SJCRH30 (cell line): ENCODE data around the gene ETS2. TPM values are rescaled to one million over a fixed set of nuclear protein-coding genes. Genes with fewer than 3 reads are reported as not detected.

Experiments used
- DNase-seq, 2 experiments: peaks; one replicate each; pipeline ENCODE4 v3.0.0-alpha.2; 2015 to 2020
- H3K27ac ChIP-seq: fragments of 250-450 bp; sonication (Bioruptor Pico); 2 replicates; pipeline ENCODE4 v1.5.1; 2020; ENCODE audit warnings: mild to moderate bottlenecking, moderate library complexity
- H3K27me3 ChIP-seq: fragments of 250-450 bp; sonication (Bioruptor Pico); 2 replicates; pipeline ENCODE4 v1.5.1; 2020; ENCODE audit warnings: mild to moderate bottlenecking, moderate library complexity
- H3K36me3 ChIP-seq: fragments of 250-450 bp; sonication (Bioruptor Pico); 2 replicates; pipeline ENCODE4 v1.5.1; 2020; ENCODE audit warnings: mild to moderate bottlenecking, moderate library complexity
- H3K4me1 ChIP-seq: fragments of 250-450 bp; sonication (Bioruptor Pico); 2 replicates; pipeline ENCODE4 v1.5.1; 2020; ENCODE audit warnings: mild to moderate bottlenecking, moderate library complexity
- H3K4me3 ChIP-seq: fragments of 250-450 bp; sonication (Bioruptor Pico); 2 replicates; pipeline ENCODE4 v1.5.1; 2020; ENCODE audit warnings: mild to moderate bottlenecking, moderate library complexity
- H3K9me3 ChIP-seq: fragments of 250-450 bp; sonication (Bioruptor Pico); replicated peaks from 2 replicates; pipeline ENCODE4 v1.5.1; 2020; ENCODE audit warnings: mild to moderate bottlenecking, moderate library complexity
- total RNA-seq: library from RNA; depleted of rRNA; stranded (reverse); fragments of >200 nt; shearing (Covaris generic); gene quantifications from 2 replicates; pipeline ENCODE4 v1.2.3, GENCODE V29; 2014

ETS2 gene
- total RNA-seq, 1 experiment from 2014 or later: 11.8 TPM

DNA sequence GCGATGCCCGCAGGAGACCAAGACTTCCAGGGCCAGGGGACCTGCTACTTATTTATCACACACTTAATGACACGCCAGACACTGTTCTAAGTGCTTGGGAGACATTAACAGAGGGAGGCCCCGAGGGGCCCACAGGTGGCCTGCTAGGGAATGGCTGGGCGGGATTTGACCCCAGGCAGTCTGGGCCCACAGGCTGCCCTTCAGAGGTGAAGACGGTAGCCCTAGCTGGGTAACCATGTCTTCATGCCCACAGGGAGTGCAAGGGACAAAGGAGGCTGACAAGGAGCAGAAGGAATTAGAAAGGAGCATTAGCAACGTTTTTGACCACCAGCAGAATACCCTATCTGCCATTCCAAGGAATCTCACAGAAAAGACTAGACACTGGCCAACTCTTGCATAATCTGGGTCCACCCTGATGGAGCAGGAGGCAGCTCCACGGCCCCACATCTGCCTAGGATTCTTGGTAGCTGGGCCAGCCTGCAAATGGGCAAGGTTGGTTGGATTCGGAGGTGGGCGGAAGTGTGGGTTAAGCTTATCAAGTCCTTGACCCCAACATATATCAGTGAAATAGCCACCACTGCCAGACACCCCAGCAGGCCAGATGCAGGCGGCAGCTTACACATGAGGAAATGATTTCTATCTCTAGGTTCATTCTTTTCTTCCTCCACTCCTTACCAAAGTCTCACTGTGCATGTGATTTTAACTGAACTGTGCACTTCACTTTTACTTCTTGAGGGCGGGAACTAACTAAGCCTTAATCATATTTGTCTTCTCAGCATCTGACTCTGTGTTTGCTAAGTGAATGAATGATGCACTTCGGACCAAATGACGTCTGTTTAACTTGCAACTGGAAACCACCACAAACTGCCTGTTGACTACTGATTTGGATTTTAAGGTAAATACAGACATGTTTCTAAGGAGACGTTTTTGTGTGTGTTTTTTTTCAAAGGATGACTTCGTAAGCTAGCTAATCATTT, 3.4 kb upstream of the ETS2 start:
- H3K4me3 ChIP-seq: no peak overlapping the region
- no peak overlapping the region for H3K27ac ChIP-seq
- no peak for DNase-seq
- no peaks in the 10 kb centered on the region for H3K9me3 ChIP-seq
- no peaks in the 10 kb centered on the region for H3K36me3 ChIP-seq
- H3K4me1 ChIP-seq: 0 out of 2 replicates have a peak, but pooled peaks cover 3% of the 10 kb centered on the region
- no peaks in the 10 kb centered on the region for H3K27me3 ChIP-seq

DNA sequence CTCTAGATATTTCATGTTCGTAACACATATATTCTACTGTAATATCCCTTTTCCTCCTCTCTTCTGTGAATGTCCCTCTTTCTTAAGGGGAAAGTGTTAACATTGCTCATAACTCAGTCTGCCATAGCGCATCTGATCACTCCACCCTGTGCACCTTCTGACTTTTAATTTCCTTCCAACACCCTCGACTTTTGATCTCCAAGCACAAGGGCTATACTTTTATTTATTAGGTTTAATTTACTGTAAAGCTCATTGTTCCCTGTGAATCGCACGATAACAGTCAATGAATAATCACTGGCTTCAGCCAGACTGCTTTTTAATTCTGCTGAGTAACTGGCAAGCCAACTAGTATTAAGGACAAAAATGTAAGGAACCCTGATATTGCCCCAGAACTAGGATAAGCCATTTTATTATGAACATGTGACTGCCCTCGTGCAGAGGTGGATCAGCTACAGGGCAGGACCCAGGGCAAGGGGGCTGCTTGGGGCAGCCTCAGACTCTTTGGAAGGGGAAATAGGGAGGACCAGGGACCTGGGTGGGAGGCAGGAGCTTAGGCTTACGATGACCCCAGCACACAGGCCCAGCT, 2.6 kb upstream of the ETS2 start:
- Histone ChIP-seq H3K27me3 (no peaks in the 10 kb centered on the region), H3K9me3 (no peaks in the 10 kb centered on the region), H3K4me1 (0 out of 2 replicates have a peak, but pooled peaks cover 3% of the 10 kb centered on the region), H3K4me3 (no peak overlapping the region), H3K36me3 (no peaks in the 10 kb centered on the region), H3K27ac (no peak overlapping the region)
- no peak for DNase-seq

DNA sequence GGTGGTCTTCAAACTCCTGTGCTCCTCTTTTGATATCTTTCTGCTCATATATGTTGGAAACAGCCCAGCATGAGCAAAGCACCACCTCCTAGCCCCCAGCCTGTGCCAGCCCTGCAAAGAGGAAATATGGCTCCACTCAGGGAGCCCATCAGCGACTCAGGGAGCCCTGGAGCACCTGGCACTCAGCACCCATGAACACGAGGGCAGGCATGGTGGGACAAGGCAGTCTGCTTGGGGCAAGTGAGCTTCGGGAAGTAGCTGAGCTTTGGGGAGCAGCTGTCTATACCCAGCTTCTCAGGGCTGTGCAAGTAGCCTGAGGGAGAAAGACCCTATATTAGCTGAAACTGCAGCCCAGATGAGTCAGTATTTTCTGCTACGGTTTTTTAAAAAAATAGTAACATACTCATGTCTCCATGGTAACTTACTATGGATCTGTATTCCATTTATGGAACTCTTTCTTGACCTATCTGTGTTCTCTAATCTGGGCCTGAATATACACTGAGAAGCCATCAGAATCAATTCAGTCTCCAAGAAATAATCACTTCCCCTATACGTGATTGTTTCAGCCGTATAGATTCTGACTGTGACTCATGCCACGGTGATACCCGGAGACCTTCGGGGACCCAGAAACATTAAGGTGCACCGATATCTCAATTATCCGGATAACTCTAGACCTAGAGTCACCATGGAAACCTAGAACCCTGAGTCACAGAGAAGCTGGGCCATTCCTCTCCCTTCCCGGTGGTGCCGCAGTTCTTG, 1.5 kb upstream of the ETS2 start:
- H3K27ac ChIP-seq: no peak overlapping the region
- DNase-seq: no peak
- H3K4me3 ChIP-seq: peak overlapping the region; percentile 77
- H3K4me1 ChIP-seq: 0 out of 2 replicates have a peak, but pooled peaks cover 3% of the 10 kb centered on the region
- no peaks in the 10 kb centered on the region for H3K27me3 ChIP-seq
- H3K36me3 ChIP-seq: no peaks in the 10 kb centered on the region
- no peaks in the 10 kb centered on the region for H3K9me3 ChIP-seq

DNA sequence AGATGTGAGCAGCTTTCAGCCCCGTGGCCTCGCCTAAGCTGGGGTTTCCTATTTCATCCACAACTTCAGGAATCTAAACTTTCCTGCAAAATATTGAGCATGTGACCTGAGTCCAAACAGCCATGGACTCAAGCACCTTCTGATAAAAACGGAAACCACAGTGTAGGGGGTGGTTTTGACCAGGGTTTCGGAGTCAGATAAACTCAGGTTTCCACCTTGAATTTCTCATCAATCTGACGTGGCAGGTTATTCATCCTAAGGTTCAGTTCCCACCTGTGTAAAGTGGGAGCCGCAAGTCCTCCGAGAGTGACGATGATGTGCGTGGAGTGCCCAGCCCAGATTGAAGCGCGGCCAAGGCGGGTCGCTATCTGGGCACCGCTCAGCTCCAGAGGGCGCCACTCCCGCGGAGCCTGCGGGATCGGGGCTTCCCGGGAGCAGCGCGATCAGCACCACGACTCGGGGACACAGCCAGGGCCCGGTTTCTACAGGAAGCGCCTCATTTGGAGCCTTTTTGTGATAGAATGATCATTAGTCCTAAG, 871 bp upstream of the ETS2 start:
- Histone ChIP-seq H3K36me3 (no peaks in the 10 kb centered on the region), H3K27ac (peak overlapping the region; percentile 32; the same call in 1 of the 2 replicates), H3K4me1 (0 out of 2 replicates have a peak, but pooled peaks cover 3% of the 10 kb centered on the region), H3K4me3 (peak overlapping the region; percentile 77), H3K27me3 (no peaks in the 10 kb centered on the region), H3K9me3 (no peaks in the 10 kb centered on the region)
- peak; percentile 31 to 56 for DNase-seq

DNA sequence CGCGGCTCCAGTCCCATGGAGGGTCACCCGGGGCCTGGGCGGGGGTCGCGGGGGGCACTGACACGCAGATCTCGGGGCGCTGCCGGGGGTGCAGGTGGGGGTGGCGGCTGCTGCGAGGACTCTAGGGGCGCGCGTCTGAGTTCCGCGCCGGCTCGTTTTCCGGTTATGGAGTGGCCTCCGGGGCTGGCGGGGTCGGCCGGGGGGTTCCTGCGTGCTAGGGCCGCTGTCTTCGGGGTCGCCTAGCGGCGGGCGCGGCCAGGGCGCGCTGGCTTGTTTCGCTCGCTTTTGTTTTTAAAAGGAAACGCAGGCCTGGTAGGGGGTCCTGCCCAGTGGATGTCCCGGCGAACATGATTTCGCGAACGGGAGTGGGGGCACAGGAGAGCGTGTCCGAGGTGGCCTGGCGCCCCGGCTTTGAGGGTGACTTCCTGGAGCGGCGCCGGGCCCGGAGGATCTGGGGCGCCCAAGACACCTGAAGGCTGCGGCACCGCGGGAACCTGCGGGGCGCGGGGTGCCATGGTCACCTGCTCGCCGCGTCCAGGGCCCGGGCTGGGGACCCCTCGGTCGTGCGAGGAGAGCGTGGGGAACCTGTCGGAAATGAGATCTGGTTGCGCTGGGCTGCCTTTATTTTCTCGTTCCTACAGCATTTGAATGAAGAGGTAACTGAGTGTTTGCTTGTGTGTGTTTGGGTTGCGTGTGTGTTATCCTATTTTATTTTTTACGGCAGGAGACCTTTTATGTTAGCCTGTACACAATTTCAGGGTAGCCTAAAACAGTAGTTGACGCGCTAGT, 618 bp downstream of the ETS2 start:
- Histone ChIP-seq H3K36me3 (0 out of 2 replicates have a peak, but pooled peaks cover 4% of the 10 kb centered on the region), H3K4me3 (peak overlapping the region; percentile 77), H3K27me3 (no peaks in the 10 kb centered on the region), H3K9me3 (no peaks in the 10 kb centered on the region), H3K27ac (no peak overlapping the region; the same call in 1 of the 2 replicates), H3K4me1 (0 out of 2 replicates have a peak, but pooled peaks cover 3% of the 10 kb centered on the region)
- peak; percentile 32 to 37 for DNase-seq

DNA sequence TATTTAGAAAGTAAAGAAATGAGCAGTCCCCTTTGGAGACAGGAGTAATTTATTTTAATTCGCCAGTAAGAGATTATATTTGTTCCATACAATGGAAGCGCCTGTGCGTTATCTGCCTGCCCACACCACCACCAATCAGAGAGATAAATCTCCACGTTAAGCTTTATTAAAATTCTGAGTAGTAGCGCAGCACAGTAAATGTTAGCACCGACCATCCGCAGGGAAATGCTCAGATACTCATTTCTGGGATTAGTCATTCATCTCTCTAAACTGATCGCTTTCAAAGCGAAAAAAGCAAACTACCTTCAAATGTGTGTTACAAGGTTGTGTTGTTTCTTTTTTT, 1.2 kb downstream of the ETS2 start:
- no peak for DNase-seq

DNA sequence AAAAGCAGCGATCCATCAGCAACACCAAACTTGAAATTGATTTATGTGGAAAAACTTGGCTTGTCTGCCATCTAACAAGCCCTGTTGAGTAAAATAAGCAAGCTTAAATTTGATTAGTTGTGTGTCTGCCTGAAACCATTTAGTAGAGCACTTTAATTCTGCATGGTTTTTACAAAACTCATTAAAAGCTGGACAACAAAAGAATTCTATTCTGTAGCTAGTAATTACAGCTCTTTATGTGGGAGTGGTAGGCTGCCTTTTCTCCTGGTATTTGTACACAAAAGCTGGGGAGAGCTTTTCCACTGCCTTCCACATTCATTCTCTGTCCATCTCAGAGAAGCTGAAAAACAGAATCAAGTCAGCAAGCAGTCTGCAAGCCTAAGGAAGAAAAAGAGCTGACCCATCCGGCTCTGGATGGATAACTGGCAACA, 1.7 kb downstream of the ETS2 start:
- no peak for DNase-seq
- Histone ChIP-seq H3K27ac (no peak overlapping the region), H3K36me3 (peaks cover 6% of the 10 kb centered on the region; the same call in 1 of the 2 replicates), H3K27me3 (no peaks in the 10 kb centered on the region), H3K9me3 (no peaks in the 10 kb centered on the region), H3K4me3 (no peak overlapping the region), H3K4me1 (0 out of 2 replicates have a peak, but pooled peaks cover 3% of the 10 kb centered on the region)

More for the DNA sequence above, 1.2 kb downstream of the ETS2 start:
- Histone ChIP-seq H3K4me3 (peak overlapping the region; percentile 77), H3K27me3 (no peaks in the 10 kb centered on the region), H3K27ac (no peak overlapping the region), H3K4me1 (0 out of 2 replicates have a peak, but pooled peaks cover 3% of the 10 kb centered on the region), H3K9me3 (no peaks in the 10 kb centered on the region), H3K36me3 (peaks cover 4% of the 10 kb centered on the region; the same call in 1 of the 2 replicates)

DNA sequence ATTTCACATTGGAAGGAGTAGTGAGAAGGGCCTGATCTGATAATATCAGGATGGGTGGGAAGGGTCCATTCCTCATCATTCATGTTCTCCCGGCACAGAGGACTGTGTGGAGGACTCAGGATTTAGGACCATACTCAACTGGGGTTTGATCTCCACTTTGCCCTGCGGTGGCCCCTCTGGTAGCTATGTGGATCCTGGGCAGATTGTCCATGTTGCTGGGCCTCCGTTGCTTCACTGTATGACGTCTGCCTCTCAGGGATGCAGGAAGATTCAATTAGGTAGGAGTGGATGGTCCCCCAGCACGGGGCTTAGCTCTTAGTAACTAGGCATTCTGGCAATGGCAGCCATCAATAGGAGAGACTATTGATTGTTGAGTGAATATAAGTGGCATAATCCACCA, 2.3 kb downstream of the ETS2 start:
- Histone ChIP-seq H3K27me3 (no peaks in the 10 kb centered on the region), H3K9me3 (no peaks in the 10 kb centered on the region), H3K27ac (no peak overlapping the region), H3K4me3 (no peak overlapping the region), H3K36me3 (peaks cover 6% of the 10 kb centered on the region; the same call in 1 of the 2 replicates), H3K4me1 (0 out of 2 replicates have a peak, but pooled peaks cover 3% of the 10 kb centered on the region)
- no peak for DNase-seq

DNA sequence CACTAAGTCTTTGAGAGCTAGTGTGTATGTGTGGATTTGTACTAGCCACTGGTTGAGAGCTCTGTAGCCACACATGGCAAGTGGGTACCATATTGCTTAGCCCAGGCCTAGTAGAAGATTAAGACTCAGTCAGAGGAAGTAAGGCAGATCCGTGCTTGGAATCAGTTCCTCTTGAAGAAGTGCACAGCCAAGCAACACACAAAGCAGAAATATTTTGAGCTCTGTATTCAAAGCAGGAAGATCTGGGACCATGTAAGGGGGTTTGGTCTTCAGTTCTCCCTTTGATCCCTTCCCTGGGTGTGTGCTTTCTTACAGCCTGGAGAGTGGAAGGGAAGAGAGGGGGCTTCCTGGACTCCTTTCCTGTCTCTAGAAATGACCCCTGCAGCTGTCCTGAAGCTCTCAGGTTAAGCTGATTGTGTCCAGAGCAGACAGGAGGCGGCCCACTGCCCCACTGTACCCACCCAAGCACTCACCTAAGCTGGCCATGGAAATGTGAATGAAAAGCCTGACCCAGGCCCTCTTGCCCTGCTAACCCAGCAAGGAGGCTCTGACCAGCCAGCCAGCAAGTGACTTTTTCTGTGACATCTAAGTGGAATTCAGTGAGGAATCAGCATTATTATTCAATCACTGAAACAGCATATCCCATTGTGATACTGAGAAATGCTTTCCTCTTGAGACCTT, 3.6 kb downstream of the ETS2 start:
- H3K4me1 ChIP-seq: 0 out of 2 replicates have a peak, but pooled peaks cover 3% of the 10 kb centered on the region
- no peak overlapping the region for H3K27ac ChIP-seq
- H3K36me3 ChIP-seq: peaks cover 17% of the 10 kb centered on the region
- DNase-seq: no peak
- H3K27me3 ChIP-seq: no peaks in the 10 kb centered on the region
- H3K4me3 ChIP-seq: no peak overlapping the region
- no peaks in the 10 kb centered on the region for H3K9me3 ChIP-seq

DNA sequence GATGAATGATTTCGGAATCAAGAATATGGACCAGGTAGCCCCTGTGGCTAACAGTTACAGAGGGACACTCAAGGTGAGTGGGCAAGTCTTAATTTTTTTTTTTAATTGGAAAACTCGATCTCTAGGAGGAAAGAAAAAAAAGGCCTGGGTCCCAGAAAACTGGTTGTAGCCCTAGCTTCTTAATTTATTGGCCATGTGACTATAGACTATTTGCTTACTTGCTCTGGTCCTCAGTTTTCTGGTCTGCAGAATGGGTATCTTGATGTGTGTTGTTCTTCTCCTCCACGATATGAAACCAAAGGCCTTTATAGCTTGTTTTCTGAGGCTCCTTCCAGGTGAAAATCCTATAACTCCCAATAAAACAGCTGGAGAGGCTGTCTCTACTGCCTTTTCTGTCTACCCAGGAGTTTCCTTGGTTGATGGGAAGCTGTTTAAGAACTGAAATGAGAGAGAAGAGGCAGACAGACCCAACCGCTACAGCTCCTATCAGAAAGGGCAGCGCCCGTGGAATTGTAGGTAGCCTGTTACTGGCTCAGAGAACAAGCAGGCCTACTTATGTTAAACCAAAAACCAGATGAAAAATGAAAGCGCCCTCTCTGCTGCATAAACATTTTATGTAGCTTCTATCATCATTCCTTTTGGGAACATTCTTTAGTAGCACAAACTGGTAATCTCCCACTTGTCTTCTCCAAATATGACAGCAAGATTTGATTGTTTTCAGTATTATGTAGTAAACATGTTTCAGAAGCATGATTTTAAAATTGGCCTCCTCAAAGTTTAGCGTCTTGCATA, 4.5 kb downstream of the ETS2 start:
- H3K9me3 ChIP-seq: no peaks in the 10 kb centered on the region
- H3K36me3 ChIP-seq: peaks cover 25% of the 10 kb centered on the region
- H3K4me3 ChIP-seq: no peak overlapping the region
- H3K27ac ChIP-seq: no peak overlapping the region
- 0 out of 2 replicates have a peak, but pooled peaks cover 3% of the 10 kb centered on the region for H3K4me1 ChIP-seq
- no peak for DNase-seq
- H3K27me3 ChIP-seq: no peaks in the 10 kb centered on the region

DNA sequence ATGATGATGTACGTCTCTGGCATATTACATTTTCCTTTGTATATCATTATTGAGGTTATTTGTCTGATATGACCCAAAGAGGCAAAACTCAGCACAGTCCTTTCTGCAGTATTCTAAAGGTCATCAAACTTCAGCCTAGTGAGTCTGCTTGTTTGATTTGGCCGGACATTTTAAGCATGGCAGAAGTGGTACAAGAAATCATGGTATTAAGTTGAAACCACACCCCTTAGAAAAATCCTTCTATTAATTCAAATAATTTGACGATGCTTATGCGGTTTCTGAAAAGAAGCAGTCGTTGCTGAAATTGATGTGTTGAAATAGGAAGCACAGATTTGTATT, 5.1 kb downstream of the ETS2 start:
- H3K27ac ChIP-seq: no peak overlapping the region
- no peaks in the 10 kb centered on the region for H3K27me3 ChIP-seq
- H3K36me3 ChIP-seq: peaks cover 27% of the 10 kb centered on the region
- DNase-seq: no peak
- H3K9me3 ChIP-seq: no peaks in the 10 kb centered on the region
- H3K4me3 ChIP-seq: no peak overlapping the region
- H3K4me1 ChIP-seq: 0 out of 2 replicates have a peak, but pooled peaks cover 3% of the 10 kb centered on the region

DNA sequence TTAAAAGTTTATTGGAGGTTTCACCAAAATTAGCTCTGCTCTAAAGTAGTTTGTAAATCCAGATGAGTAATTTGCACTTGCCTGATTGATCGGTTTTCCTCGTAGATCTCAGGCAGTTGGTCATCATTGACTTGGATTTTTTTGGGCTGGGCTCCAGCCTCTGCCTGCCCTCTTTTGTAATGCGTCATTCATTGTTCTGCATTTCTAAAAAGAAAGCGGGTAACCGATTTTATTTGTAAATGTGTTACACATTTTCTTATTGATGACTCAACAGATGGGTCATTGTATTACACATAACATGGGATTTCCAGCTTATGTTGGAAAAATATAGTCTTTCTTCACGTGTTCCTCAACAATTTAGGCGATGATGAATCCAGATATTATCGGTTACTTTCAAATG, 5.5 kb downstream of the ETS2 start:
- Histone ChIP-seq H3K27me3 (no peaks in the 10 kb centered on the region), H3K4me3 (no peak overlapping the region), H3K36me3 (peaks cover 29% of the 10 kb centered on the region), H3K4me1 (0 out of 2 replicates have a peak, but pooled peaks cover 3% of the 10 kb centered on the region), H3K27ac (no peak overlapping the region), H3K9me3 (no peaks in the 10 kb centered on the region)
- DNase-seq: no peak

DNA sequence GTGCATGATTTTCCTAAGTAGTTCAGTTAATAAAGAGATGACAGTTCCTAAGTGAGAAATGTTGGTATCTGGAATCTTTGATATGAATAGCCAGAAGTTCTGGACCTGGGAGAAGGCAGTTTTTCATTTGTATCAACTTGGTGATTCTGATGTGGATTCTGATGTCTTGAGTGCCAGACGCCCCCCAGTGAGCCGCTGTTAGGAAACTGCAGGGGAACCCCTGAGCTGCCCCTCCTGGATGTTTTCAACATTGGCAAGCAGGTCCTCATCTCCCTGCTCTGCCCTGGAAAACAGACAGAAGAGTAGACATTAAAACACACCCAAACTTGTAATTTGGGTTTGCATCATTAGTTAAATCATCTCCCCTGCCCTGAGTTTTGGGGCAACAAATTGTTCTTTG, 7.4 kb downstream of the ETS2 start:
- Histone ChIP-seq H3K27me3 (no peaks in the 10 kb centered on the region), H3K36me3 (peaks cover 47% of the 10 kb centered on the region), H3K9me3 (no peaks in the 10 kb centered on the region), H3K4me3 (no peak overlapping the region), H3K4me1 (no peaks in the 10 kb centered on the region), H3K27ac (no peak overlapping the region)
- no peak for DNase-seq
